H1 (cell line): Measurements from ENCODE around the gene PDK3. TPM values are rescaled to one million over a fixed set of nuclear protein-coding genes. Genes with fewer than 3 reads are reported as not detected.

Experiments used
- CTCF ChIA-PET: fragments of 300-600 bp; sonication (Branson Sonifier 250); formaldehyde crosslinking; loops from one replicate; lab custom pipeline; 2021; ENCODE audit not compliant: partially characterized antibody; lab: Charles Lee
- POLR2A ChIA-PET: fragments of 300-600 bp; sonication (Branson Sonifier 250); formaldehyde crosslinking; loops from one replicate; lab custom pipeline; 2021; ENCODE audit warnings: inconsistent platforms; ENCODE audit not compliant: partially characterized antibody; lab: Charles Lee
- DNase-seq, 2 experiments: peaks; one replicate each; pipeline versions ENCODE4 v3.0.0 to v3.0.0-alpha.2; 2010 to 2022; ENCODE audit warnings: low spot score in 2 of 2, low read depth in 1 of 2, mixed read lengths in 1 of 2
- FAIRE-seq: peaks from 2 replicates; lab custom pipeline; 2011; peaks lifted over from hg19 to GRCh38; lab: Jason Lieb, UNC
- H2AFZ ChIP-seq: 2 replicates; pipeline ENCODE4 v1.8.1; 2012; ENCODE audit warnings: low read length, inconsistent platforms
- H2AK5ac ChIP-seq: 2 replicates; pipeline ENCODE4 v1.6.1; 2013; ENCODE audit warnings: low read depth, low read length
- H2BK120ac ChIP-seq: replicated peaks from 2 replicates; pipeline ENCODE3; 2013; ENCODE audit warnings: low read depth, low read length, inconsistent platforms
- H2BK12ac ChIP-seq: 2 replicates; pipeline ENCODE4 v1.6.1; 2013; ENCODE audit warnings: low read depth, low read length
- H2BK15ac ChIP-seq: 2 replicates; pipeline ENCODE4 v1.6.1; 2013; ENCODE audit warnings: low read length
- H2BK20ac ChIP-seq: 2 replicates; pipeline ENCODE4 v1.6.1; 2013; ENCODE audit warnings: low read length
- H2BK5ac ChIP-seq: 2 replicates; pipeline ENCODE4 v1.6.1; 2013; ENCODE audit warnings: low read depth, low read length
- H3K14ac ChIP-seq: 2 replicates; pipeline ENCODE4 v1.6.1; 2013; ENCODE audit warnings: inconsistent platforms; ENCODE audit not compliant: insufficient read length
- H3K18ac ChIP-seq: 2 replicates; pipeline ENCODE4 v1.6.1; 2013; ENCODE audit warnings: low read length; ENCODE audit errors: extremely low read depth
- H3K23ac ChIP-seq: 2 replicates; pipeline ENCODE4 v1.6.1; 2013; ENCODE audit warnings: inconsistent platforms; ENCODE audit not compliant: insufficient read length
- H3K23me2 ChIP-seq: 2 replicates; pipeline ENCODE4 v1.6.1; 2013; ENCODE audit warnings: low read depth, low read length
- H3K27ac ChIP-seq: 2 replicates; pipeline ENCODE4 v1.6.1; 2011; ENCODE audit warnings: low read depth, low read length, inconsistent platforms
- H3K27me3 ChIP-seq, 4 experiments: replicated peaks in 1 of 4; 1 replicate in 1 of 4; 2 replicates in 3 of 4; pipeline versions ENCODE4 v1.6.1 to v1.8.1; 2011 to 2013; ENCODE audit warnings: low read length in 3 of 4, mild to moderate bottlenecking in 3 of 4, inconsistent platforms in 2 of 4, mixed read lengths in 2 of 4, moderate library complexity in 1 of 4; ENCODE audit not compliant: control insufficient read depth in 3 of 4, insufficient read depth in 3 of 4; ENCODE audit errors: extremely low read depth in 1 of 4
- H3K36me3 ChIP-seq, 4 experiments: 2 replicates each; pipeline versions ENCODE4 v1.6.1 to v1.8.1; 2011 to 2013; ENCODE audit warnings: mild to moderate bottlenecking in 4 of 4, low read length in 3 of 4, moderate library complexity in 2 of 4, control low read depth in 1 of 4, inconsistent platforms in 1 of 4; ENCODE audit not compliant: insufficient read depth in 4 of 4, control insufficient read depth in 2 of 4
- H3K4ac ChIP-seq: replicated peaks from 2 replicates; pipeline ENCODE3; 2013; ENCODE audit warnings: low read length, low read depth, mixed read lengths, inconsistent platforms; ENCODE audit not compliant: insufficient read length
- H3K4me1 ChIP-seq, 4 experiments: replicated peaks in 1 of 4; 1 replicate in 1 of 4; 2 replicates in 3 of 4; pipeline versions ENCODE4 v1.6.1 to v1.8.1; 2011 to 2013; ENCODE audit warnings: low read length in 3 of 4, inconsistent platforms in 2 of 4, mixed read lengths in 1 of 4; ENCODE audit not compliant: insufficient read depth in 4 of 4, control insufficient read depth in 3 of 4
- H3K4me2 ChIP-seq, 2 experiments: 2 replicates each; pipeline versions ENCODE4 v1.6.1 to v1.8.1; 2011 to 2013; ENCODE audit warnings: low read depth in 2 of 2, low read length in 2 of 2, control low read depth in 1 of 2, inconsistent platforms in 1 of 2, mild to moderate bottlenecking in 1 of 2; ENCODE audit not compliant: insufficient read depth in 1 of 2
- H3K4me3 ChIP-seq, 4 experiments: fragments of 200-600, 300-600 bp in 1 of 4; sonication (generic), shearing (Covaris generic), sonication (Bioruptor Twin) in 1 of 4; 2 replicates each; pipeline versions ENCODE4 v1.5.1 to v1.8.1; 2011 to 2016; ENCODE audit warnings: low read length in 4 of 4, low read depth in 3 of 4, control low read depth in 2 of 4, inconsistent platforms in 2 of 4, mild to moderate bottlenecking in 2 of 4, mixed read lengths in 1 of 4, moderate library complexity in 1 of 4; ENCODE audit not compliant: insufficient read depth in 2 of 4; ENCODE audit errors: extremely low read depth in 1 of 4
- H3K56ac ChIP-seq: replicated peaks from 2 replicates; pipeline ENCODE3; 2013; ENCODE audit warnings: low read depth, mild to moderate bottlenecking, mixed read lengths, low read length, inconsistent platforms; ENCODE audit not compliant: insufficient read length
- H3K79me1 ChIP-seq: 2 replicates; pipeline ENCODE4 v1.6.1; 2013; ENCODE audit warnings: low read depth, low read length, control low read depth
- H3K79me2 ChIP-seq, 2 experiments: 2 replicates each; pipeline versions ENCODE4 v1.6.1 to v1.8.1; 2012 to 2013; ENCODE audit warnings: low read length in 2 of 2, mild to moderate bottlenecking in 2 of 2, inconsistent platforms in 1 of 2; ENCODE audit not compliant: insufficient read depth in 2 of 2, control insufficient read depth in 1 of 2
- H3K9ac ChIP-seq, 4 experiments: replicated peaks in 1 of 4; 1 replicate in 1 of 4; 2 replicates in 3 of 4; pipeline versions ENCODE4 v1.6.1 to v1.8.1; 2011 to 2013; ENCODE audit warnings: low read depth in 3 of 4, low read length in 3 of 4, control low read depth in 2 of 4, mild to moderate bottlenecking in 2 of 4, moderate library complexity in 2 of 4, inconsistent platforms in 1 of 4; ENCODE audit errors: extremely low read depth in 1 of 4
- H3K9me3 ChIP-seq, 2 experiments: 2 replicates each; pipeline versions ENCODE4 v1.6.1 to v1.8.1; 2012 to 2013; ENCODE audit warnings: mild to moderate bottlenecking in 2 of 2, moderate library complexity in 2 of 2, control low read depth in 1 of 2, inconsistent platforms in 1 of 2, low read depth in 1 of 2, low read length in 1 of 2, mixed read lengths in 1 of 2; ENCODE audit not compliant: insufficient read depth in 2 of 2
- H4K20me1 ChIP-seq, 2 experiments: replicated peaks in 1 of 2; 2 replicates each; pipeline versions ENCODE3 to v1.8.1; 2011 to 2013; ENCODE audit warnings: inconsistent platforms in 2 of 2, low read length in 2 of 2, mild to moderate bottlenecking in 1 of 2; ENCODE audit not compliant: insufficient read depth in 2 of 2, control insufficient read depth in 1 of 2
- H4K5ac ChIP-seq: 2 replicates; pipeline ENCODE4 v1.6.1; 2013; ENCODE audit warnings: low read length, low read depth, mixed read lengths, inconsistent platforms; ENCODE audit not compliant: insufficient read length
- H4K8ac ChIP-seq: 2 replicates; pipeline ENCODE4 v1.8.0; 2013; ENCODE audit warnings: mild to moderate bottlenecking, moderate library complexity, low read length, inconsistent platforms; ENCODE audit not compliant: insufficient read depth; ENCODE audit errors: extremely low read depth
- H4K91ac ChIP-seq: replicated peaks from 2 replicates; pipeline ENCODE3; 2013; ENCODE audit warnings: low read length, mixed read lengths, inconsistent platforms; ENCODE audit not compliant: insufficient read length
- CBX8 ChIP-seq: fragments of 300-800, 300-1000 bp; sonication (generic); IDR thresholded peaks from 2 replicates; pipeline ENCODE4 v1.7.1; 2016; ENCODE audit warnings: low read depth, low read length, borderline replicate concordance
- CTBP2 ChIP-seq: IDR thresholded peaks from 2 replicates; pipeline ENCODE4 v1.7.0; 2011; ENCODE audit warnings: borderline replicate concordance, mild to moderate bottlenecking, moderate library complexity, mixed read lengths, low read length; ENCODE audit not compliant: insufficient read depth, insufficient read length
- EGR1 ChIP-seq: IDR thresholded peaks from 2 replicates; pipeline ENCODE4 v1.6.1; 2011; ENCODE audit warnings: low read depth, low read length, borderline replicate concordance
- EP300 ChIP-seq, 2 experiments: IDR thresholded peaks; 1 replicate in 1 of 2; 2 replicates in 1 of 2; pipeline ENCODE4 v1.6.1; 2011 to 2012; ENCODE audit warnings: low read depth in 2 of 2, low read length in 2 of 2, mild to moderate bottlenecking in 2 of 2, borderline replicate concordance in 1 of 2, inconsistent platforms in 1 of 2, moderate library complexity in 1 of 2
- GABPA ChIP-seq: IDR thresholded peaks from 2 replicates; pipeline ENCODE4 v1.6.1; 2011; ENCODE audit warnings: mild to moderate bottlenecking, low read length, moderate library complexity, borderline replicate concordance; ENCODE audit not compliant: insufficient read depth
- KDM4A ChIP-seq: IDR thresholded peaks from one replicate; pipeline ENCODE4 v1.7.1; 2012; ENCODE audit warnings: low read depth, mild to moderate bottlenecking, moderate library complexity, low read length, inconsistent platforms; ENCODE audit not compliant: severe bottlenecking
- RAD21 ChIP-seq, 2 experiments: IDR thresholded peaks in 1 of 2; conservative IDR thresholded peaks in 1 of 2; 2 replicates each; pipeline ENCODE4 v1.6.1; 2011; ENCODE audit warnings: low read depth in 2 of 2, low read length in 2 of 2, improper control_type of control experiment in 1 of 2, inconsistent platforms in 1 of 2, mild to moderate bottlenecking in 1 of 2, moderate library complexity in 1 of 2
- RFX5 ChIP-seq: IDR thresholded peaks from 2 replicates; pipeline ENCODE4 v1.6.1; 2011; ENCODE audit warnings: low read depth, low read length, improper control_type of control experiment, borderline replicate concordance
- RNF2 ChIP-seq: fragments of 200-900, 300-1000 bp; sonication (generic); IDR thresholded peaks from 2 replicates; pipeline ENCODE4 v1.7.1; 2016; ENCODE audit warnings: borderline replicate concordance, low read depth, mild to moderate bottlenecking, antibody characterized with exemption, low read length; ENCODE audit not compliant: poor library complexity, severe bottlenecking; ENCODE audit errors: missing control alignments
- SRF ChIP-seq: IDR thresholded peaks from 2 replicates; pipeline ENCODE4 v1.6.1; 2011; ENCODE audit warnings: mild to moderate bottlenecking, low read depth, low read length, moderate library complexity
- WGBS, 2 experiments: shearing (Covaris generic) in 1 of 2; methylation state at CpG; one replicate each; pipeline versions ENCODE4 v1.1.6 to v1.1.7; 2013 to 2015; ENCODE audit warnings: low lambda C conversion rate in 2 of 2, mixed read lengths in 2 of 2, inconsistent platforms in 1 of 2, low coverage in 1 of 2, missing lambda C conversion rate in 1 of 2; ENCODE audit not compliant: insufficient replicate concordance in 2 of 2, insufficient coverage in 1 of 2, insufficient read length in 1 of 2; ENCODE audit errors: extremely low coverage in 1 of 2, missing lambda C conversion rate in 1 of 2; 5-methylcytosine and 5-hydroxymethylcytosine counted together
- polyA plus RNA-seq, 7 experiments: library from polyadenylated mRNA; depleted of rRNA in 3 of 7; stranded (reverse) in 5 of 7; unstranded in 2 of 7; fragments of >200 nt in 5 of 7; fragments of 200-250 nt in 2 of 7; gene quantifications; 1 replicate in 5 of 7; 2 replicates in 1 of 7; 4 replicates in 1 of 7; pipeline versions ENCODE4 v1.2.1 to v1.2.3, GENCODE V29; 2011 to 2013; ENCODE audit warnings: missing spikeins in 2 of 7, mixed read lengths in 2 of 7
- total RNA-seq: library from RNA; stranded (reverse); fragmentation: NEBNext Ultra II Directional; extraction: Animal tissue kit (Norgen Biotek cat#: 25700); gene quantifications from 2 replicates; pipeline ENCODE4 v1.2.1, GENCODE V29; 2021
- TF ChIP-seq, protein P1 (sequence below): IDR thresholded peaks from 2 replicates; pipeline ENCODE4 v1.6.1; 2011; ENCODE audit warnings: low read length, improper control_type of control experiment

PDK3 gene
- total and polyA plus RNA-seq, 2 of the 8 experiments (the other 6 are each of a cell fraction or from before 2014, with no cell fraction given), result 22.5 to 25.5 TPM

- H3K18ac ChIP-seq, result no peak overlapping the region
- no peak overlapping the region for H3K4ac ChIP-seq
- no peak overlapping the region for H2BK20ac ChIP-seq
- no peak overlapping the region for H3K14ac ChIP-seq
- H2AFZ ChIP-seq, result no peak overlapping the region
- H3K36me3 ChIP-seq, result peaks cover 0 to 3% (median 0%) of the 10 kb centered on the region in 4 experiments; a peak in 1 of 8 replicates
- ChIA-PET CTCF (interaction anchor here (1.0 to 1.4 kb wide), 3 partner anchors 26 to 129 kb away, joined by 3 to 4 read pairs (median 3); no protein-coding TSS in a partner anchor), POLR2A (no interaction called here)
- FAIRE-seq (no peak), DNase-seq (no peak)
- no peak overlapping the region for H3K4me3 ChIP-seq
- no peak overlapping the region for H3K56ac ChIP-seq
- H2BK12ac ChIP-seq, result no peak overlapping the region
- no peak overlapping the region for H4K5ac ChIP-seq
- H3K9me3 ChIP-seq, result no peaks in the 10 kb centered on the region
- no peak overlapping the region for H2BK120ac ChIP-seq
- H2BK15ac ChIP-seq, result no peak overlapping the region
- no peak overlapping the region for H4K8ac ChIP-seq
- H3K79me1 ChIP-seq, result no peaks in the 10 kb centered on the region
- WGBS, 2 experiments, result 94% methylated on average over 2 of the region's 2 CpGs; no CpG with 5 or more reads in 1 of the 2 experiments
- H4K91ac ChIP-seq, result no peak overlapping the region
- H3K79me2 ChIP-seq, result no peaks in the 10 kb centered on the region
- H2BK5ac ChIP-seq, result no peak overlapping the region
- H3K4me2 ChIP-seq, result no peak overlapping the region
- H4K20me1 ChIP-seq, result no peaks in the 10 kb centered on the region
- no peaks in the 10 kb centered on the region for H3K27me3 ChIP-seq
- no peak overlapping the region for H3K9ac ChIP-seq
- H3K23ac ChIP-seq, result no peak overlapping the region
- no peak overlapping the region for H2AK5ac ChIP-seq
- no peaks in the 10 kb centered on the region for H3K23me2 ChIP-seq
- H3K4me1 ChIP-seq, result peaks cover 0 to 14% (median 7%) of the 10 kb centered on the region in 4 experiments; a peak in 4 of 7 replicates
- no peak overlapping the region for H3K27ac ChIP-seq
- TF ChIP-seq RAD21 (IDR thresholded peaks at IDR 0.05 in 1 of 2, conservative IDR thresholded peaks at IDR 0.05 in 1 of 2; ENCODE audit: low read depth in 2 of 2, low read length in 2 of 2) (no peak), GABPA (no peak), EGR1 (no peak), RNF2 (no peak), KDM4A (no peak), RFX5 (no peak), SRF (no peak), CBX8 (no peak), CTBP2 (no peak), EP300 (IDR thresholded peaks at IDR 0.05; ENCODE audit: borderline replicate concordance in 1 of 2, low read depth in 2 of 2, low read length in 2 of 2) (no peak)
- TF ChIP-seq, protein P1, sequence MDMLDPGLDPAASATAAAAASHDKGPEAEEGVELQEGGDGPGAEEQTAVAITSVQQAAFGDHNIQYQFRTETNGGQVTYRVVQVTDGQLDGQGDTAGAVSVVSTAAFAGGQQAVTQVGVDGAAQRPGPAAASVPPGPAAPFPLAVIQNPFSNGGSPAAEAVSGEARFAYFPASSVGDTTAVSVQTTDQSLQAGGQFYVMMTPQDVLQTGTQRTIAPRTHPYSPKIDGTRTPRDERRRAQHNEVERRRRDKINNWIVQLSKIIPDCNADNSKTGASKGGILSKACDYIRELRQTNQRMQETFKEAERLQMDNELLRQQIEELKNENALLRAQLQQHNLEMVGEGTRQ, result no peak
Measured at GRCh38 chrX:24525455-24525854, 60.4 kb downstream of the PDK3 start.
